GM23338 (cell line): Measurements from ENCODE around the gene SMC1A. TPM values are rescaled to one million over a fixed set of nuclear protein-coding genes. Genes with fewer than 3 reads are reported as not detected.

ENCODE experiments used
- ATAC-seq: fragments of 200-7000 bp; cut with Tn5 transposase; 3 replicates; pipeline ENCODE4 v1.9.1; 2020
- DNase-seq: peaks from one replicate; pipeline ENCODE4 v3.0.0-alpha.2; 2015; ENCODE audit warnings: low spot score
- H2AFZ ChIP-seq: fragments of 200-600 bp; sonication (generic); 2 replicates; pipeline ENCODE4 v1.8.0; 2016; ENCODE audit warnings: antibody characterized with exemption, mild to moderate bottlenecking, moderate library complexity
- H3F3A ChIP-seq: fragments of 200-600 bp; sonication (generic); replicated peaks from 2 replicates; pipeline ENCODE4 v1.8.0; 2017; ENCODE audit warnings: antibody characterized with exemption, mixed run types, low read depth
- H3K27ac ChIP-seq: fragments of 200-600 bp; sonication (generic); 2 replicates; pipeline ENCODE4 v1.6.1; 2016; ENCODE audit warnings: low read depth
- H3K27me3 ChIP-seq: fragments of 200-600 bp; sonication (generic); 2 replicates; pipeline ENCODE4 v1.8.0; 2016; ENCODE audit warnings: mild to moderate bottlenecking, mixed run types, moderate library complexity; ENCODE audit not compliant: insufficient read depth
- H3K36me3 ChIP-seq: fragments of 200-600 bp; sonication (generic); 2 replicates; pipeline ENCODE4 v1.8.0; 2016; ENCODE audit warnings: mild to moderate bottlenecking; ENCODE audit not compliant: insufficient read depth
- H3K4me1 ChIP-seq: fragments of 200-600 bp; sonication (generic); 2 replicates; pipeline ENCODE4 v1.8.0; 2016; ENCODE audit warnings: mild to moderate bottlenecking, moderate library complexity; ENCODE audit not compliant: insufficient read depth
- H3K4me2 ChIP-seq: fragments of 200-600 bp; sonication (generic); 2 replicates; pipeline ENCODE4 v1.7.1; 2017; ENCODE audit warnings: mixed run types
- H3K4me3 ChIP-seq: fragments of 200-600 bp; sonication (generic); 2 replicates; pipeline ENCODE4 v1.6.1; 2016; ENCODE audit warnings: mixed run types
- H3K79me2 ChIP-seq: fragments of 200-600 bp; sonication (generic); replicated peaks from 2 replicates; pipeline ENCODE4 v1.8.0; 2017; ENCODE audit warnings: mild to moderate bottlenecking; ENCODE audit not compliant: insufficient read depth
- H3K9me2 ChIP-seq: fragments of 200-600 bp; sonication (generic); 2 replicates; pipeline ENCODE4 v1.8.0; 2017; ENCODE audit not compliant: insufficient read depth
- H4K20me1 ChIP-seq: fragments of 200-600 bp; sonication (generic); replicated peaks from 2 replicates; pipeline ENCODE4 v1.8.0; 2017; ENCODE audit warnings: mild to moderate bottlenecking; ENCODE audit not compliant: insufficient read depth
- H3K27ac Mint-ChIP-seq: 2 replicates; pipeline ENCODE4 v1.8.0; 2020; ENCODE audit warnings: inconsistent platforms, mild to moderate bottlenecking, moderate library complexity, mixed read lengths
- H3K27me3 Mint-ChIP-seq: 3 replicates; pipeline ENCODE4 v1.8.0; 2022; ENCODE audit warnings: low read depth, mild to moderate bottlenecking, moderate library complexity, mixed read lengths, inconsistent platforms; ENCODE audit not compliant: insufficient read depth, poor library complexity
- H3K36me3 Mint-ChIP-seq: 3 replicates; pipeline ENCODE4 v1.8.0; 2021; ENCODE audit warnings: low read depth, mild to moderate bottlenecking, inconsistent platforms, moderate library complexity, mixed read lengths
- H3K4me1 Mint-ChIP-seq: 3 replicates; pipeline ENCODE4 v1.8.0; 2020; ENCODE audit warnings: mild to moderate bottlenecking, inconsistent platforms, mixed read lengths
- H3K4me3 Mint-ChIP-seq: 3 replicates; pipeline ENCODE4 v1.8.0; 2021; ENCODE audit warnings: moderate library complexity, mild to moderate bottlenecking, inconsistent platforms, mixed read lengths
- H3K9me3 Mint-ChIP-seq: 3 replicates; pipeline ENCODE4 v1.8.0; 2020; ENCODE audit warnings: moderate library complexity, mild to moderate bottlenecking, inconsistent platforms, mixed read lengths
- CREB1 ChIP-seq: fragments of 250-450 bp; sonication (Bioruptor Pico); IDR thresholded peaks from 2 replicates; pipeline ENCODE4 v1.5.0; 2020; ENCODE audit warnings: low read depth, mild to moderate bottlenecking, moderate library complexity
- EZH2 ChIP-seq: fragments of 200-600 bp; sonication (generic); IDR thresholded peaks from one replicate; pipeline ENCODE4 v1.8.0; 2017; ENCODE audit warnings: antibody characterized with exemption, mild to moderate bottlenecking, low read depth; ENCODE audit not compliant: unreplicated experiment
- JUNB ChIP-seq: IDR thresholded peaks from one replicate; pipeline ENCODE4 v1.6.1; 2016; ENCODE audit warnings: antibody characterized with exemption; ENCODE audit not compliant: unreplicated experiment
- NANOG ChIP-seq: IDR thresholded peaks from 2 replicates; pipeline ENCODE4 v1.6.1; 2016; ENCODE audit warnings: antibody characterized with exemption, borderline replicate concordance
- POLR2AphosphoS5 ChIP-seq: IDR thresholded peaks from 2 replicates; pipeline ENCODE4 v1.6.1; 2016; ENCODE audit warnings: antibody characterized with exemption, low read depth
- REST ChIP-seq: IDR thresholded peaks from one replicate; pipeline ENCODE4 v1.6.1; 2018; ENCODE audit warnings: antibody characterized with exemption; ENCODE audit not compliant: unreplicated experiment
- STAT1 ChIP-seq: IDR thresholded peaks from one replicate; pipeline ENCODE4 v1.6.1; 2016; ENCODE audit warnings: antibody characterized with exemption; ENCODE audit not compliant: unreplicated experiment
- ZNF114 ChIP-seq: fragments of 250-450 bp; sonication (Bioruptor Pico); IDR thresholded peaks from 2 replicates; pipeline ENCODE4 v1.5.0; 2020; ENCODE audit warnings: mild to moderate bottlenecking, moderate library complexity
- ZNF331 ChIP-seq: fragments of 250-450 bp; sonication (Bioruptor Pico); IDR thresholded peaks from 2 replicates; pipeline ENCODE4 v1.5.0; 2020; ENCODE audit warnings: low read depth, mild to moderate bottlenecking, moderate library complexity
- ZNF462 ChIP-seq: fragments of 250-450 bp; sonication (Bioruptor Pico); IDR thresholded peaks from 2 replicates; pipeline ENCODE4 v1.5.0; 2020; ENCODE audit warnings: mild to moderate bottlenecking, moderate library complexity
- polyA plus RNA-seq: library from polyadenylated mRNA; unstranded; fragments of >200 nt; fragmentation: Nextera tagmentation; extraction: Ambion mirVana; gene quantifications from 2 replicates; pipeline ENCODE4 v1.2.1, GENCODE V29; 2016
- total RNA-seq: library from RNA; depleted of rRNA; stranded (reverse); fragments of >200 nt; shearing (Covaris generic); gene quantifications from 2 replicates; pipeline ENCODE4 v1.2.3, GENCODE V29; 2014

SMC1A gene
- total and polyA plus RNA-seq, 2 experiments from 2014 or later: 63.3 to 69.0 TPM

- no peak for TF ChIP-seq ZNF462 (CRISPR knock-in tag)
Measured at GRCh38 chrX:53330331-53330730, 92.1 kb downstream of the SMC1A start (continued).

- peaks cover 37% of the 10 kb centered on the region for H3K4me1 ChIP-seq
- Mint-ChIP-seq H3K36me3 (no peaks in the 10 kb centered on the region; the same call in 2 of the 3 replicates), H3K27me3 (peaks cover 18% of the 10 kb centered on the region), H3K4me1 (peaks cover 47% of the 10 kb centered on the region), H3K4me3 (no peak overlapping the region), H3K27ac (no peak overlapping the region), H3K9me3 (no peaks in the 10 kb centered on the region; the same call in 1 of the 3 replicates)
- H3K36me3 ChIP-seq: no peaks in the 10 kb centered on the region
- no peak overlapping the region for H2AFZ ChIP-seq
- ATAC-seq: no peak
- no peaks in the 10 kb centered on the region for H4K20me1 ChIP-seq
- H3K79me2 ChIP-seq: peaks cover 11% of the 10 kb centered on the region
- H3K4me2 ChIP-seq: no peak overlapping the region
- H3K4me3 ChIP-seq: no peak overlapping the region
- TF ChIP-seq REST (no peak), ZNF331 (CRISPR knock-in tag) (no peak), JUNB (no peak), CREB1 (no peak), POLR2AphosphoS5 (no peak), STAT1 (no peak), EZH2 (no peak), ZNF114 (CRISPR knock-in tag) (no peak), NANOG (no peak)
- no peak for DNase-seq
- no peaks in the 10 kb centered on the region for H3K27me3 ChIP-seq
- no peaks in the 10 kb centered on the region for H3K9me2 ChIP-seq
- H3F3A ChIP-seq: no peaks in the 10 kb centered on the region
- no peak overlapping the region for H3K27ac ChIP-seq
Measured at GRCh38 chrX:53324803-53325202, 97.7 kb downstream of the SMC1A start.
